OCI-LY3 (cell line): Measurements from ENCODE around the gene NCK2.

Experiments used
- H2AFZ ChIP-seq: fragments of 200-600, 300-600 bp; shearing (Covaris generic); 2 replicates; pipeline ENCODE4 v1.6.0; 2014; ENCODE audit warnings: antibody characterized with exemption, low read depth, low read length
- H3K27ac ChIP-seq: fragments of 200-600, 300-600 bp; sonication (generic); 2 replicates; pipeline ENCODE4 v1.5.1; 2014; ENCODE audit warnings: mild to moderate bottlenecking, low read length, moderate library complexity, mixed read lengths
- H3K27me3 ChIP-seq: fragments of 200-600, 300-600 bp; sonication (generic); 2 replicates; pipeline ENCODE4 v1.6.1; 2014; ENCODE audit warnings: low read depth, low read length, mixed read lengths
- H3K36me3 ChIP-seq: fragments of 200-600, 300-600 bp; sonication (generic); replicated peaks from 2 replicates; pipeline ENCODE3; 2014; ENCODE audit warnings: low read depth, low read length, mixed read lengths
- H3K4me1 ChIP-seq: fragments of 300-600, 200-600 bp; sonication (generic); 2 replicates; pipeline ENCODE4 v1.6.1; 2014; ENCODE audit warnings: low read length, mixed read lengths
- H3K4me2 ChIP-seq: fragments of 200-600, 300-600 bp; sonication (generic); 2 replicates; pipeline ENCODE4 v1.6.1; 2014; ENCODE audit warnings: low read length, mixed read lengths
- H3K4me3 ChIP-seq: fragments of 300-600, 200-600 bp; sonication (generic); 2 replicates; pipeline ENCODE4 v1.5.1; 2014; ENCODE audit warnings: antibody characterized with exemption, mild to moderate bottlenecking, low read length, moderate library complexity
- H3K79me2 ChIP-seq: fragments of 300-600, 200-600 bp; shearing (Covaris generic); 2 replicates; pipeline ENCODE4 v1.6.1; 2014; ENCODE audit warnings: mild to moderate bottlenecking, low read length, mixed read lengths
- H3K9ac ChIP-seq: fragments of 300-600, 200-600 bp; shearing (Covaris generic); 2 replicates; pipeline ENCODE4 v1.6.0; 2014; ENCODE audit warnings: mild to moderate bottlenecking, low read length, moderate library complexity
- H3K9me3 ChIP-seq: fragments of 200-600, 300-600 bp; shearing (Covaris generic); 2 replicates; pipeline ENCODE4 v1.6.1; 2014; ENCODE audit warnings: low read length, mixed read lengths; ENCODE audit not compliant: insufficient read depth
- H4K20me1 ChIP-seq: fragments of 200-600, 300-600 bp; sonication (generic); 2 replicates; pipeline ENCODE4 v1.6.1; 2016; ENCODE audit warnings: low read length, mixed read lengths; ENCODE audit not compliant: insufficient read depth
- CTCF ChIP-seq: fragments of 200-600, 300-600 bp; sonication (generic); IDR thresholded peaks from 2 replicates; pipeline ENCODE4 v1.5.1; 2014; ENCODE audit warnings: antibody characterized with exemption, low read length, low read depth
- EZH2phosphoT487 ChIP-seq: fragments of 200-600 bp; shearing (Covaris generic); IDR thresholded peaks from 2 replicates; pipeline ENCODE4 v1.6.1; 2018; ENCODE audit warnings: antibody characterized with exemption, mixed run types, low read depth

Gene NCK2

GRCh38 chr2:105794926-105795574, 50.3 kb downstream of the NCK2 start:
- Histone ChIP-seq H3K4me1 (peaks cover 32% of the 10 kb centered on the region), H3K27ac (no peak overlapping the region), H3K79me2 (peaks cover 49% of the 10 kb centered on the region)

GRCh38 chr2:105795575-105795934, 50.8 kb downstream of the NCK2 start:
- Histone ChIP-seq H3K27ac (no peak overlapping the region), H3K79me2 (peaks cover 51% of the 10 kb centered on the region), H3K36me3 (no peaks in the 10 kb centered on the region), H3K4me3 (no peak overlapping the region), H2AFZ (no peak overlapping the region), H3K9me3 (no peaks in the 10 kb centered on the region), H3K4me1 (peaks cover 32% of the 10 kb centered on the region), H3K9ac (no peak overlapping the region), H4K20me1 (peaks cover 69% of the 10 kb centered on the region), H3K4me2 (no peak overlapping the region), H3K27me3 (no peaks in the 10 kb centered on the region)
- TF ChIP-seq CTCF, result no peak
- TF ChIP-seq EZH2phosphoT487, result no peak

More at GRCh38 chr2:105794926-105795574, 50.3 kb downstream of the NCK2 start:
- Histone ChIP-seq H3K9ac (no peak overlapping the region), H2AFZ (no peak overlapping the region), H3K36me3 (no peaks in the 10 kb centered on the region), H3K9me3 (no peaks in the 10 kb centered on the region), H4K20me1 (peaks cover 68% of the 10 kb centered on the region), H3K27me3 (no peaks in the 10 kb centered on the region), H3K4me3 (no peak overlapping the region), H3K4me2 (no peak overlapping the region)
- TF ChIP-seq EZH2phosphoT487 (no peak), CTCF (no peak)

- peaks cover 51% of the 10 kb centered on the region for H3K79me2 ChIP-seq
- no peak overlapping the region for H3K4me3 ChIP-seq
- H3K4me2 ChIP-seq, result no peak overlapping the region
- H3K27ac ChIP-seq, result no peak overlapping the region
- no peaks in the 10 kb centered on the region for H3K36me3 ChIP-seq
- no peak for TF ChIP-seq EZH2phosphoT487
- no peak for TF ChIP-seq CTCF
- no peaks in the 10 kb centered on the region for H3K9me3 ChIP-seq
- no peaks in the 10 kb centered on the region for H3K27me3 ChIP-seq
- no peak overlapping the region for H2AFZ ChIP-seq
- peaks cover 32% of the 10 kb centered on the region for H3K4me1 ChIP-seq
- no peak overlapping the region for H3K9ac ChIP-seq
- peaks cover 69% of the 10 kb centered on the region for H4K20me1 ChIP-seq
Observed at GRCh38 chr2:105796131-105796638, 51.5 kb downstream of the NCK2 start.

- H3K4me1 ChIP-seq, result peaks cover 29% of the 10 kb centered on the region
- H3K79me2 ChIP-seq, result peaks cover 48% of the 10 kb centered on the region
- no peaks in the 10 kb centered on the region for H3K27me3 ChIP-seq
- TF ChIP-seq CTCF (no peak), EZH2phosphoT487 (no peak)
- H3K27ac ChIP-seq, result no peak overlapping the region
- no peaks in the 10 kb centered on the region for H3K9me3 ChIP-seq
- no peak overlapping the region for H2AFZ ChIP-seq
- H3K9ac ChIP-seq, result no peak overlapping the region
- no peak overlapping the region for H3K4me3 ChIP-seq
- peaks cover 69% of the 10 kb centered on the region for H4K20me1 ChIP-seq
- H3K4me2 ChIP-seq, result no peak overlapping the region
- no peaks in the 10 kb centered on the region for H3K36me3 ChIP-seq
Observed at GRCh38 chr2:105796791-105797190, 52.1 kb downstream of the NCK2 start.
